Brain pericyte (primary cell): ENCODE data around the gene HTR3B.
"Not testable (repeated sequence)": the region's sequence is repeated elsewhere in the genome, so short reads cannot be mapped to it uniquely, and the experiment has no call there.

Experiments
- DNase-seq: peaks from one replicate; pipeline ENCODE4 v3.0.0-alpha.2; 2012; ENCODE audit warnings: low read depth, low spot score

Gene HTR3B

GRCh38 chr11:113942256-113942655, 37.7 kb downstream of the HTR3B start:
- no peak for DNase-seq

GRCh38 chr11:113946162-113946561, 41.6 kb downstream of the HTR3B start:
- not testable (repeated sequence) for DNase-seq

- no peak for DNase-seq
Observed at GRCh38 chr11:113947994-113948393, 43.4 kb downstream of the HTR3B start.

- no peak for DNase-seq
Observed at GRCh38 chr11:113949891-113950290, 45.3 kb downstream of the HTR3B start.

DNA sequence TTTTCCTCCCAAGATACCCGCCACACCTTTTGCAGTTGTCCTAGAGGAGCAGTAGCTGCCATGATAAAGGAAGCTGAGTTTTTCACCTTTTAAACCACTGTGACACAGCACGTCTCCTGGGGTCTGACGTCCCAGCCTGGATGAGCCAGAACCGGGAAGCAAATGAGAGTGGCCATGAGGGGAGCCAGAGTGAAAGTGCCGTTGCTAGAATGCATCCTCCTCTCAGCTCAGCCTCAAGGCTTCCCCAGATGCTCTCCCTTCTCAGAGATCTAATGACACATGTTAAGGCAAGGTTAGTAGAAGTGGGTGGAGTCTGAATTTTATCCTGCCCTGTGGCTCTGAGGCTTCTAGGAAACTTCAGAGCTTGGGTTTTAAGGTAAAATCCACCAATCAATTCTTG, 46.9 kb downstream of the HTR3B start:
- no peak for DNase-seq

GRCh38 chr11:113952070-113952469, 47.5 kb downstream of the HTR3B start:
- no peak for DNase-seq

- no peak for DNase-seq
Observed at GRCh38 chr11:113952588-113952987, 48.0 kb downstream of the HTR3B start.

GRCh38 chr11:113954235-113954634, 49.6 kb downstream of the HTR3B start:
- no peak for DNase-seq

DNA sequence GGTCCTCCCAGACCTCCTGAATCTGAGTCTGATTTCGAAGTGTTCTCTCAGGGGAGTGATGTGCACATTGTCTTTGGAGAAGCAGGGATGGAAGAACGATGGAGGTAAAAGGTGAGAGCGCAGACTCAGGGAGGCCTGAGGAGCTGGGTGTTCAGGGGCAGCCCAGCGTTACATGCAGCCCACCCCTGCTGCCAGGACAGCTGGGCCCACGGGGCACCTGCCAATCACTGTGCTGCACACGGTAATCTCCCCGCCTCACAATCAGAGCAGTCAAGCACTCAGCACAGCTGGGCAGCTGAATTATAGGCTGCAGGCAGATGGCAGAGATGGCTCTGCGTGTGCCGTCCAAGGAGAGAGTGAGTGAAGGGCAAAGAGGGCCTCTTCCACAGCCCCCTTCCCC, 52.4 kb downstream of the HTR3B start:
- DNase-seq: no peak

DNA sequence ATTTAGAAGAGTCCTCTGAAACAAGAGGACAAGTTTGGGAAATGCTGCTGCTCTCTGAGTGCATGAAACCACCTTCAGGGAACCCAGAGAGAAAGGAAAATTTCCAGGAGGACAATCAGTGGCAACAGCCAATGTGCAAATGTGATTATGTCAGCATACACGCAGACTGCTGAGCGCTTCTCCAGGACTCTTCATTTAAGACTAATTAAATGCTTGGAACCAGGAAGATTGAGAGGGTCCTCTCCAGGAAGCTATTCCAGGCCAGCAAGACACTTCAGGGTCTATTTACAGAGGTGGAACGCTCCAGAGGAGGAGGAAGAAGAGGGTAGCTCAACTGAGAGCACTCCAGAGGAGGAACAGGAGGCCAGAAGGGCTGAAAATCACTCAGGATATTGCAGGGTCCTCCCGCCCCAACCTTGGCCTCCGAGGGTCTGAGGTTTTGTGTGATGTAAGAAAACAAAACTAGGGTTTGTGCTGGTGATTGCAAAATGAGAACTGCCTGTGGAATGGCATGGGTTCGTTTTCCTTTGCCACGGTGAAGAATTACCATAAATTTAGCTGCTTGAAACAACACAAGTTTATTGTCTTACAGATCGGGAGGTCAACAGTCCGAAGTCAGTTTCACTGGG, 56.2 kb downstream of the HTR3B start:
- no peak for DNase-seq

DNA sequence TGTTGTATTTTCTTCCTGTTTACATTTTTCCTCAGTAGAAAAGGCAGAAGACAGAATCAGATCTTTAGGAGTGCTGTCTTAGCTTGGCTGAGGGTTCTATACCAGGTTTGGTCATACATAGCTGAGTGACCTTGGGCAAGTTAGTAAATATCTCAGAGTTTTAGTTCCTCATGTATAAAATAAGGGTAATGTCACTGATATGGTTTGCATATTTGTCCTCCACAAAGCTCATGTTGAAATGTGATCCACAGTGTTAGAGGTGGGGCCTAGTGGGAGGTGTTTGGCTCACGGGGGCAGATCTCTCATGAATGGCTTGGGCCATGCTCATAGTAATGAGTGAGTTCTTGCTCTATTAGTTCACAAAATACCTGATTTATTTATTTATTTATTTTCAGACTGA, 62.8 kb downstream of the HTR3B start:
- DNase-seq: no peak

DNA sequence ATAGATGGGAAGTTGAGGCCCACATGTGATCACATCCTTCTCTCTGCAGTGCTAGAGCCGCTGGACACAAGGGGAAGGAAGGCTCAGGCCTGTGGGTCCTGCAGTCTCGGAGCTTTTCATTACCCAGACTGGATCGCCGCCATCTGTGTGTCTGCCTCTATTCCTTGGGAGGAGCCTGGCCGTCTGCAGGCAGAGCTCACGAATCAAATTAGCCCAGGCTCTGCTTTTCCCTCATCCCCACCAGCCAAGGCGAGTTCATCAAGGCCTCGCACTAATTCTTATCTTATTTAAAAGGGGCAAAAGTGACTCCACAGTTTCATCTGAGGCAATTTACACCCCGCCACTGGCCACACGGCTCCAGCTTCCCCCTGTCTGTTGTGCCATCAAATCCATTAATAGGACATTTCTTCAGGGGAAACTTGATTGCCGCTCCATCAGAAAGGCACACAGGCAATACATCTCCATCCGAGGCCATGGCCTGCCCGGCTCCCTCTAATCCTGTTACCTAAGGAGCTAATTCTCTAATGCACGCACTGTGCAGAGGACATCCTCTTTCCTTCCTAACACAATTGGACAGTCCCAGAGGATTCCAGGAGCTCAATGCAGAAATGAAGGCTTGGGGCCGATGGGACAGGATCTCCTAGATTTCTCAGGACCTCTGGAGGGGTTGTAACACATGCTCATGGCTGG, 67.1 kb downstream of the HTR3B start:
- DNase-seq: no peak

DNA sequence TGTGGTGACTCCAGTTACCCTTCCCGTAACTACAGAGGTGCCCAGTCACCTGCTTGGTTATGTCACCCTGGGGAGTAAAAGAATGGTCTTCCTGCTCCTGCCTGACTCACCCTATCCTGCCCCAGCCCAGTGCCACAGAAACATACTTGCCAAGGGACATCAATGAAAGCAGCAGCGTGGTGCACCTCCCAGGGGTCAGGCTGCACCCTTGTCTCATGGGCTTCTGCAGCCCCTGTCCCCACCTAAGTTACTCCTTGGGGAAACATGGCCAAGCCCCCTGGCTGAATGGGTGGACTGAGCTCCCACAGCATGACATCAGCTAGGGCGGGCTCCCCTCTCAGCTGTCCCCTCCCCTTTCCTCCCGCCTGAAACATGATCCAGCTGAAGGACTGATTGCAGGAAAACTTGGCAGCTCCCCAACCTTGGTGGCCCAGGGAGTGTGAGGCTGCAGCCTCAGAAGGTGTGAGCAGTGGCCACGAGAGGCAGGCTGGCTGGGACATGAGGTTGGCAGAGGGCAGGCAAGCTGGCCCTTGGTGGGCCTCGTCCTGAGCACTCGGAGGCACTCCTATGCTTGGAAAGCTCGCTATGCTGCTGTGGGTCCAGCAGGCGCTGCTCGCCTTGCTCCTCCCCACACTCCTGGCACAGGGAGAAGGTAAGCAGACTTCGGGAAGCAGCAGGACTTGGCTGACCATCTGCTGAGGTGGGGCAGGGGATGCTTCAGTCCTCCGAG, 70.3 kb downstream of the HTR3B start, which contains the start of gene HTR3A:
TSS of gene HTR3A (plus strand) at position 368 of the 730 bp plus-strand sequence. CDS start at position 586, 218 bp downstream.
- no peak for DNase-seq

DNA sequence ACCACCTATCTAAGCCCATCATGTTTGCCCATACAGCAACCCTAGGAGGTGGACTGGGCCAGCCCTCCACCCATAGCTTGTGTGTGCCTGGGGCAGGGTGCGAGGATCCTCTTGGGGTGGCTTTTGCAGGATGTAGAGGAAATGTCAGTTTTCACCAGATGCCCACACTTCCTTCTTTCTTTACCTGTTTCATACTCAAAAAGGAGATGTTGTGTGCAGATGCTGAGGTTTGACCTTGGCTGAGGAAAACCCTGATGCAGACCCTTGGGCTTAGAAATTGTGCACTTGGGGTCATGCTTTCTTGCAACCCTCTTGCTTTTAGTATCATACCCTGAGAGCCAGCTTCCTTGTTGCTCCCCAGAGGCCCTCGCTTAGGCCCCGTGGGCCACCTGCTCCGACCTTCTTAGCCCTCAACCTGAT, 72.5 kb downstream of the HTR3B start:
- no peak for DNase-seq

GRCh38 chr11:113977701-113978100, 73.1 kb downstream of the HTR3B start:
- DNase-seq: no peak

DNA sequence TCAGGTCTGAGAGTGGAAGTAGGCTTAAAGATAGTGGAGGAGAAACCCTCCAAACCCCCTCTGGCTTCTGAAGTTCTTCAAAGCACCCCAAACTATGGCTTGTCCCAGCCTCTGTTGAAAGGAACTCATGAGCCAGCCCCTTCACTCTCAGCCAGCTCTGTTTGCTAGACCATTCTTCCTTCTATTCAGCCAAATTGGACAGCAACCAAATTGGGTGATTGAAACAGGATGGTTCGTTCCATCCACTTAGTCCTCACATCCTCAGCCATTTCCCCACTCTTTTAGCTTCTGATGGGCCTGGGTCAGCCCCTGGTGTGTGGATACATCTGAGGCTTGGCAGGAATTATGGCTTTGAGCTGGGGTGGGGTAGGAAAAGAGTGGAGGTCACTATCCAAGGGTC, 74.8 kb downstream of the HTR3B start:
- no peak for DNase-seq

DNA sequence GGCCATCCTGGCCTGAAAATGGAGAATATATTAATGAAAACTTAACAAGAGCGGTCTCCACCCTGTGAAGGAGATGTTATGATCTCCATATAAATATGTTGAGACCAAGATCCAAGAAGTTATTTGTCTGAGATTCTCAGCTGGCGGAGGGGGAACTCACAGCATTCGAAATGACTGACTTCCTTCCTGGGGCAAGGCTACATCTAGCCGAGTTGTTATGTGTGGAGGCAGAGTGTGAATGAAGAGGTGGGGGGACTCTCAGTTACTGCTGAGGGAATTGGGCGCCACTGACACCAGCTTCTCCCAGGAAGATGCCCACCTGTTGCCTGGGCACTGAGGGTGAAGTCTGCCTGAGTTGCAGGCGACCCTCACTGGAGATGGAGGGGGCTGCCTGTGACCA, 76.2 kb downstream of the HTR3B start:
- DNase-seq: no peak

GRCh38 chr11:113982306-113982705, 77.7 kb downstream of the HTR3B start:
- DNase-seq: no peak

DNA sequence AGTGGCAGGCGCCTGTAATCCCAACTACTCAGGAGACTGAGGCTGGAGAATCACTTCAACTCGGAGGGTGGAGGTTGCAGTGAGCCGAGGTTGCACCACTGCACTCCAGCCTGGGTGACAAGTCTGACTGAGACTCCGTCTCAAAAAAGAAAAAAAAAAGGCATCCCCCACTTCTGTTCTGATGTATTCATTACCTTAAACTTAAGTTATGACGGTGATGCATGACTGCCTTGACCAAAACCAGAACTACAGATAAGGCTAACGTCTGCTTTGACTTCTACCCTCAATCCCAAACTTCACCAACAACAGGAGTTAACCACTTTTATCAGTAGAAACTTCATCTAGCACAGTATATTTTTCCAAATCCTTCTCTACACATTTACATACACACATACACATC, 80.2 kb downstream of the HTR3B start:
- DNase-seq: no peak

- no peak for DNase-seq
Observed at GRCh38 chr11:113985906-113986305, 81.3 kb downstream of the HTR3B start.

GRCh38 chr11:113986351-113987140, 82.0 kb downstream of the HTR3B start:
- DNase-seq: no peak

DNA sequence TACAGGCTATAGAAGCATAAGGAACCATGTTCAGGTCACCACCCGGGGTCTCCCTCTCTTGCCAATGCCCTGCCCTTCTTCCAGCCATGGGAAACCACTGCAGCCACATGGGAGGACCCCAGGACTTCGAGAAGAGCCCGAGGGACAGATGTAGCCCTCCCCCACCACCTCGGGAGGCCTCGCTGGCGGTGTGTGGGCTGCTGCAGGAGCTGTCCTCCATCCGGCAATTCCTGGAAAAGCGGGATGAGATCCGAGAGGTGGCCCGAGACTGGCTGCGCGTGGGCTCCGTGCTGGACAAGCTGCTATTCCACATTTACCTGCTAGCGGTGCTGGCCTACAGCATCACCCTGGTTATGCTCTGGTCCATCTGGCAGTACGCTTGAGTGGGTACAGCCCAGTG, 84.8 kb downstream of the HTR3B start:
- DNase-seq: no peak
